IMR-90 (cell line): ENCODE measurements around the gene OSGIN1. TPM values are rescaled to one million over a fixed set of nuclear protein-coding genes. Genes with fewer than 3 reads are reported as not detected.

Source experiments
- ATAC-seq: fragments of 200-7000 bp; cut with Tn5 transposase; 2 replicates; pipeline ENCODE4 v1.9.1; 2020; ENCODE audit warnings: low read depth, mild to moderate bottlenecking, moderate library complexity
- BruUV-seq: library from RNA; stranded (reverse); fragments of 400-500 nt; replicated peaks from 2 replicates; lab custom pipeline; 2021; lab: Mats Ljungman, UMichigan
- CTCF ChIA-PET: fragments of 300-600 bp; formaldehyde crosslinking; extraction: SDS; loops from one replicate; lab custom pipeline; 2021; ENCODE audit warnings: antibody characterized with exemption; lab: Yijun Ruan, JAX
- POLR2A ChIA-PET: fragments of 300-600 bp; sonication (Branson Sonifier 250); formaldehyde crosslinking; loops from one replicate; lab custom pipeline; 2022; ENCODE audit warnings: antibody characterized with exemption; ENCODE audit not compliant: unreplicated experiment; lab: Charles Lee
- DNase-seq: peaks from one replicate; pipeline ENCODE4 v3.0.0; 2013
- H2AFZ ChIP-seq: replicated peaks from 2 replicates; pipeline ENCODE3; 2013; ENCODE audit warnings: low read length, mild to moderate bottlenecking; ENCODE audit not compliant: poor library complexity
- H2AK5ac ChIP-seq: 2 replicates; pipeline ENCODE4 v1.6.1; 2013; ENCODE audit warnings: low read depth, low read length, inconsistent platforms
- H2AK9ac ChIP-seq: replicated peaks from 2 replicates; pipeline ENCODE3; 2013; ENCODE audit warnings: mild to moderate bottlenecking, low read depth, low read length, moderate library complexity; ENCODE audit not compliant: poor library complexity
- H2BK120ac ChIP-seq: 2 replicates; pipeline ENCODE4 v1.6.1; 2013; ENCODE audit warnings: low read depth, low read length, inconsistent platforms
- H2BK15ac ChIP-seq: 3 replicates; pipeline ENCODE4 v1.6.1; 2013; ENCODE audit warnings: low read depth, low read length, inconsistent platforms
- H2BK20ac ChIP-seq: 2 replicates; pipeline ENCODE4 v1.6.1; 2013; ENCODE audit warnings: low read depth, mild to moderate bottlenecking, inconsistent platforms, low read length, moderate library complexity
- H2BK5ac ChIP-seq: 2 replicates; pipeline ENCODE4 v1.6.1; 2013; ENCODE audit warnings: mild to moderate bottlenecking, low read depth, low read length, inconsistent platforms; ENCODE audit not compliant: poor library complexity, severe bottlenecking
- H3K14ac ChIP-seq: replicated peaks from 2 replicates; pipeline ENCODE4 v1.6.1; 2013; ENCODE audit warnings: low read depth, low read length, inconsistent platforms
- H3K18ac ChIP-seq: 2 replicates; pipeline ENCODE4 v1.6.1; 2013; ENCODE audit warnings: low read depth, low read length, control low read depth
- H3K23ac ChIP-seq: 2 replicates; pipeline ENCODE4 v1.6.1; 2013; ENCODE audit warnings: low read depth, low read length, inconsistent platforms
- H3K27ac ChIP-seq: 2 replicates; pipeline ENCODE4 v1.5.1; 2013; ENCODE audit warnings: mild to moderate bottlenecking, control low read depth, low read length; ENCODE audit not compliant: insufficient read depth
- H3K27me3 ChIP-seq: 2 replicates; pipeline ENCODE4 v1.6.1; 2013; ENCODE audit warnings: low read length; ENCODE audit not compliant: control insufficient read depth, insufficient read depth
- H3K36me3 ChIP-seq: 2 replicates; pipeline ENCODE4 v1.6.1; 2013; ENCODE audit warnings: low read length, mixed read lengths; ENCODE audit not compliant: control insufficient read depth, insufficient read depth
- H3K4ac ChIP-seq: 2 replicates; pipeline ENCODE4 v1.6.1; 2013; ENCODE audit warnings: low read depth, low read length, inconsistent platforms
- H3K4me1 ChIP-seq: 2 replicates; pipeline ENCODE4 v1.6.1; 2013; ENCODE audit warnings: low read length, mixed read lengths; ENCODE audit not compliant: control insufficient read depth, insufficient read depth
- H3K4me2 ChIP-seq: 2 replicates; pipeline ENCODE4 v1.6.1; 2013; ENCODE audit warnings: low read depth, mild to moderate bottlenecking, control low read depth, low read length, moderate library complexity
- H3K4me3 ChIP-seq: 2 replicates; pipeline ENCODE4 v1.5.1; 2013; ENCODE audit warnings: low read depth, mild to moderate bottlenecking, control low read depth, low read length, moderate library complexity; ENCODE audit not compliant: insufficient read depth
- H3K56ac ChIP-seq: 2 replicates; pipeline ENCODE4 v1.6.1; 2013; ENCODE audit warnings: low read length, inconsistent platforms; ENCODE audit not compliant: insufficient read depth; ENCODE audit errors: extremely low read depth
- H3K79me1 ChIP-seq, 2 experiments: 2 replicates each; pipeline ENCODE4 v1.6.1; 2013; ENCODE audit warnings: low read length in 2 of 2, inconsistent platforms in 1 of 2, low read depth in 1 of 2
- H3K9ac ChIP-seq: 2 replicates; pipeline ENCODE4 v1.6.1; 2013; ENCODE audit warnings: low read depth, low read length, control low read depth
- H3K9me1 ChIP-seq: 2 replicates; pipeline ENCODE4 v1.6.1; 2013; ENCODE audit warnings: low read length, inconsistent platforms; ENCODE audit not compliant: insufficient read depth
- H3K9me3 ChIP-seq: 2 replicates; pipeline ENCODE4 v1.6.1; 2013; ENCODE audit warnings: low read length; ENCODE audit not compliant: control insufficient read depth, insufficient read depth
- H4K20me1 ChIP-seq: 2 replicates; pipeline ENCODE4 v1.6.1; 2013; ENCODE audit warnings: low read length, inconsistent platforms; ENCODE audit not compliant: insufficient read depth
- H4K5ac ChIP-seq: 2 replicates; pipeline ENCODE4 v1.6.1; 2013; ENCODE audit warnings: mild to moderate bottlenecking, low read depth, low read length, control low read depth
- H4K8ac ChIP-seq, 2 experiments: 2 replicates each; pipeline ENCODE4 v1.6.1; 2013; ENCODE audit warnings: low read depth in 2 of 2, low read length in 2 of 2, control low read depth in 1 of 2, inconsistent platforms in 1 of 2
- H4K91ac ChIP-seq: 2 replicates; pipeline ENCODE4 v1.6.1; 2013; ENCODE audit warnings: low read depth, low read length, inconsistent platforms; ENCODE audit not compliant: insufficient read depth
- BHLHE40 ChIP-seq: fragments of 150-350 bp; IDR thresholded peaks from 2 replicates; pipeline ENCODE4 v1.6.1; 2016; ENCODE audit warnings: mild to moderate bottlenecking, low read depth, low read length
- CEBPB ChIP-seq: IDR thresholded peaks from 2 replicates; pipeline ENCODE4 v1.6.1; 2012; ENCODE audit warnings: low read depth, low read length, improper control_type of control experiment
- CHD1 ChIP-seq: IDR thresholded peaks from 2 replicates; pipeline ENCODE4 v1.6.1; 2012; ENCODE audit warnings: low read depth, low read length, improper control_type of control experiment
- CTCF ChIP-seq: conservative IDR thresholded peaks from 2 replicates; pipeline ENCODE4 v1.5.1; 2012; ENCODE audit warnings: mild to moderate bottlenecking, low read depth, low read length, improper control_type of control experiment
- FOS ChIP-seq: fragments of 150-350 bp; IDR thresholded peaks from 2 replicates; pipeline ENCODE4 v1.6.1; 2016; ENCODE audit warnings: low read depth, low read length
- MAFK ChIP-seq: IDR thresholded peaks from 2 replicates; pipeline ENCODE4 v1.6.1; 2012; ENCODE audit warnings: low read depth, low read length, improper control_type of control experiment
- MAZ ChIP-seq: IDR thresholded peaks from 2 replicates; pipeline ENCODE4 v1.6.1; 2012; ENCODE audit warnings: low read depth, mild to moderate bottlenecking, low read length, improper control_type of control experiment, moderate library complexity, borderline replicate concordance
- MXI1 ChIP-seq: IDR thresholded peaks from 2 replicates; pipeline ENCODE4 v1.6.1; 2012; ENCODE audit warnings: low read depth, mild to moderate bottlenecking, low read length, moderate library complexity, borderline replicate concordance
- NFE2L2 ChIP-seq: fragments of 150-350 bp; IDR thresholded peaks from 2 replicates; pipeline ENCODE4 v1.6.1; 2016; ENCODE audit warnings: low read depth, mild to moderate bottlenecking, low read length
- POLR2A ChIP-seq: IDR thresholded peaks from 2 replicates; pipeline ENCODE4 v1.6.1; 2012; ENCODE audit warnings: mild to moderate bottlenecking, low read depth, low read length
- RAD21 ChIP-seq: IDR thresholded peaks from 2 replicates; pipeline ENCODE4 v1.6.1; 2012; ENCODE audit warnings: low read length, improper control_type of control experiment
- RCOR1 ChIP-seq: IDR thresholded peaks from 2 replicates; pipeline ENCODE4 v1.6.1; 2012; ENCODE audit warnings: mild to moderate bottlenecking, low read length, improper control_type of control experiment; ENCODE audit not compliant: insufficient replicate concordance
- SMC3 ChIP-seq: fragments of 150-350 bp; IDR thresholded peaks from 2 replicates; pipeline ENCODE4 v1.6.1; 2016; ENCODE audit warnings: low read depth, mild to moderate bottlenecking, antibody characterized with exemption, low read length, moderate library complexity
- USF2 ChIP-seq: fragments of 150-350 bp; IDR thresholded peaks from 2 replicates; pipeline ENCODE4 v1.6.1; 2017; ENCODE audit warnings: mild to moderate bottlenecking, antibody characterized with exemption, low read length, low read depth
- WGBS, 2 experiments: methylation state at CpG; one replicate each; pipeline versions ENCODE4 v1.1.5 to v1.1.7; 2013; ENCODE audit warnings: missing lambda C conversion rate in 2 of 2; ENCODE audit not compliant: insufficient read length in 1 of 2; ENCODE audit errors: extremely low coverage in 2 of 2; 5-methylcytosine and 5-hydroxymethylcytosine counted together
- dilution Hi-C: fragments of 300-500 bp; cut with HindIII; formaldehyde crosslinking; loops from one replicate; pipeline ENCODE4 v1.14.3; 2018; ENCODE audit warnings: low sequenced_read_pairs; ENCODE audit not compliant: unreplicated experiment
- in situ Hi-C: fragments of 300-500 bp; cut with MboI; formaldehyde crosslinking; loops from 3 replicates; pipeline ENCODE4 v1.14.3; 2019; ENCODE audit warnings: low sequenced_read_pairs, inconsistent platforms, mixed read lengths
- intact Hi-C: fragments of 100-400 bp; cut with micrococcal nuclease; formaldehyde crosslinking; loops from 2 replicates; pipeline ENCODE4 v1.10.0; 2022
- polyA plus RNA-seq, 3 experiments: library from polyadenylated mRNA; depleted of rRNA; stranded (reverse); fragments of >200 nt; gene quantifications; 2 replicates each; pipeline ENCODE4 v1.2.3, GENCODE V29; 2012; ENCODE audit warnings: low replicate concordance in 1 of 3
- total RNA-seq: library from RNA; depleted of rRNA; stranded (reverse); fragments of >200 nt; gene quantifications from 2 replicates; pipeline ENCODE4 v1.2.3, GENCODE V29; 2012

OSGIN1 gene
- total and polyA plus RNA-seq, 2 of the 4 experiments (the other 2 are of a cell fraction), result 0.90 to 6.4 TPM

- H3K4me3 ChIP-seq, result no peak overlapping the region
- ChIA-PET POLR2A (no interaction called here), CTCF (no interaction called here)
- no peak overlapping the region for H3K14ac ChIP-seq
- dilution Hi-C loops (no loop called here), intact Hi-C loops (no loop called here), in situ Hi-C loops (loop anchor here (25.0 kb wide), 1 partner anchor 515 kb away; no protein-coding TSS in a partner anchor)
- H3K4me2 ChIP-seq, result no peak overlapping the region
- H3K9me3 ChIP-seq, result no peaks in the 10 kb centered on the region
- TF ChIP-seq CTCF, result no peak
- no peak for TF ChIP-seq MAFK
- no peak for TF ChIP-seq MAZ
- TF ChIP-seq MXI1, result no peak
- TF ChIP-seq SMC3, result no peak
- TF ChIP-seq NFE2L2, result no peak
- TF ChIP-seq CEBPB, result no peak
- TF ChIP-seq RAD21, result no peak
- no peak for TF ChIP-seq USF2
- no peak for TF ChIP-seq FOS
- no peak for TF ChIP-seq RCOR1
- no peak for TF ChIP-seq POLR2A
- no peak for TF ChIP-seq BHLHE40
- TF ChIP-seq CHD1, result no peak
- no peak for DNase-seq
- no peak for ATAC-seq
- H2BK15ac ChIP-seq, result no peak overlapping the region
- H3K27ac ChIP-seq, result no peak overlapping the region
- H3K4ac ChIP-seq, result no peak overlapping the region
- H4K20me1 ChIP-seq, result no peaks in the 10 kb centered on the region; the same call in none of the 2 replicates
- 76% methylated on average over 8 of the region's 19 CpGs; no CpG with 5 or more reads in 1 of the 2 experiments for WGBS, 2 experiments
- H3K9ac ChIP-seq, result no peak overlapping the region
- no peak overlapping the region for H4K91ac ChIP-seq
- no peak overlapping the region for H3K56ac ChIP-seq
- no peak overlapping the region for H2BK120ac ChIP-seq
- no peak overlapping the region for H4K8ac ChIP-seq
- no peaks in the 10 kb centered on the region for H3K79me1 ChIP-seq
- no peak overlapping the region for H3K18ac ChIP-seq
- no peaks in the 10 kb centered on the region; the same call in 1 of the 2 replicates for H3K9me1 ChIP-seq
- no peak overlapping the region for H2BK5ac ChIP-seq
- no peaks in the 10 kb centered on the region for H3K36me3 ChIP-seq
- no peak overlapping the region for H2AK5ac ChIP-seq
- no peaks in the 10 kb centered on the region for H3K4me1 ChIP-seq
- H4K5ac ChIP-seq, result no peak overlapping the region
- H2BK20ac ChIP-seq, result no peak overlapping the region
- H2AK9ac ChIP-seq, result no peak overlapping the region
- no peak overlapping the region for H2AFZ ChIP-seq
- no peak overlapping the region for H3K23ac ChIP-seq
- BruUV-seq, result no TSS peak
- H3K27me3 ChIP-seq, result peaks cover 40% of the 10 kb centered on the region
Measured at GRCh38 chr16:83972256-83973008, 19.4 kb downstream of the OSGIN1 start.
